Body of pancreas (tissue), 4 donors: ENCODE data around the gene HDHD5.

Source experiments
- POLR2A ChIP-seq, 3 donors: fragments of 450-650 bp; IDR thresholded peaks; one replicate each; pipeline ENCODE4 v1.6.1; 2016; ENCODE audit warnings: antibody characterized with exemption in 3 of 3, mild to moderate bottlenecking in 2 of 3
- TF ChIP-seq, protein P1 (sequence below), 7 experiments: fragments of 450-650 bp in 4 of 7; fragments of 200-600 bp in 3 of 7; sonication (generic) in 3 of 7; IDR thresholded peaks; one replicate each; pipeline ENCODE4 v1.5.1; 2016 to 2019; ENCODE audit warnings: antibody characterized with exemption in 7 of 7

DNA sequence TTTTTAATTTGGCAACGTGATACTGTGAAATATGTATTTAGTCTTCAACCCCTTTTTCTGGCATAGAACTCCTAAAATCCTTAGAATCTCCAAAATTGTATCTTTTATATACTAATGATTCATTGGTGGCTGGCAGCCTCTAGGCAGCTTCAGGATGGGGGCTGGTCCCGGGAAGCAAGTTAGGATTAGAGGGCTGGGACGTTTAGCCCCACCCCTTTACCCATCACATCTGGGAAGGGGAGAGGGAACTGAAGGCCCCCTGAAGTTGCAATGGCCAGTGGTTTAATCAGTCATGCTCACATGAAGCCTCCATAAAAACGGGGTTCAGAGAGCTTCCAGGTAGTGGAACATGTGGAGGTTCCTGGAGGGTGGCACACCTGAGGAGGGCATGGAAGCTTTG, 67.2 kb downstream of the HDHD5 start:
- TF ChIP-seq POLR2A (IDR thresholded peaks at IDR 0.05), result no peak
- TF ChIP-seq, protein P1, sequence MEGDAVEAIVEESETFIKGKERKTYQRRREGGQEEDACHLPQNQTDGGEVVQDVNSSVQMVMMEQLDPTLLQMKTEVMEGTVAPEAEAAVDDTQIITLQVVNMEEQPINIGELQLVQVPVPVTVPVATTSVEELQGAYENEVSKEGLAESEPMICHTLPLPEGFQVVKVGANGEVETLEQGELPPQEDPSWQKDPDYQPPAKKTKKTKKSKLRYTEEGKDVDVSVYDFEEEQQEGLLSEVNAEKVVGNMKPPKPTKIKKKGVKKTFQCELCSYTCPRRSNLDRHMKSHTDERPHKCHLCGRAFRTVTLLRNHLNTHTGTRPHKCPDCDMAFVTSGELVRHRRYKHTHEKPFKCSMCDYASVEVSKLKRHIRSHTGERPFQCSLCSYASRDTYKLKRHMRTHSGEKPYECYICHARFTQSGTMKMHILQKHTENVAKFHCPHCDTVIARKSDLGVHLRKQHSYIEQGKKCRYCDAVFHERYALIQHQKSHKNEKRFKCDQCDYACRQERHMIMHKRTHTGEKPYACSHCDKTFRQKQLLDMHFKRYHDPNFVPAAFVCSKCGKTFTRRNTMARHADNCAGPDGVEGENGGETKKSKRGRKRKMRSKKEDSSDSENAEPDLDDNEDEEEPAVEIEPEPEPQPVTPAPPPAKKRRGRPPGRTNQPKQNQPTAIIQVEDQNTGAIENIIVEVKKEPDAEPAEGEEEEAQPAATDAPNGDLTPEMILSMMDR (IDR thresholded peaks at IDR 0.05), result no peak
